PFSK-1 (cell line): ENCODE data around the gene GATA2.

Source experiments
- REST ChIP-seq, 2 experiments: IDR thresholded peaks; 2 replicates each; pipeline versions ENCODE4 v1.6.1 to v1.8.0; 2011 to 2012; ENCODE audit warnings: low read depth in 2 of 2, low read length in 2 of 2, control low read depth in 1 of 2, inconsistent platforms in 1 of 2, mild to moderate bottlenecking in 1 of 2, moderate library complexity in 1 of 2; ENCODE audit not compliant: insufficient read depth in 1 of 2
- TAF1 ChIP-seq: IDR thresholded peaks from 2 replicates; pipeline ENCODE4 v1.6.1; 2012; ENCODE audit warnings: low read length, control low read depth, borderline replicate concordance; ENCODE audit not compliant: insufficient read depth

- TF ChIP-seq REST (IDR thresholded peaks at IDR 0.05; ENCODE audit: insufficient read depth in 1 of 2, low read depth in 2 of 2, low read length in 2 of 2) (no peak), TAF1 (no peak)
These were observed 10.8 kb downstream of the GATA2 start for GRCh38 chr3:128482175-128482574.
